NOMO-1 treated with DMSO at 0.1 percent for 48 hours (cell line): Measurements from ENCODE around the gene MAP3K10.
A peak's percentile ranks its signal among the peaks of the same experiment; 100 is the strongest.
"Not testable (repeated sequence)": the region's sequence is repeated elsewhere in the genome, so short reads cannot be mapped to it uniquely, and the experiment has no call there.

Source experiments
- DNase-seq: peaks from one replicate; lab custom pipeline; 2025; ENCODE audit not compliant: unreplicated experiment; lab: John Stamatoyannopoulos, UW

MAP3K10 gene

GRCh38 chr19:40190891-40191835 lies at the start of gene MAP3K10:
Gene MAP3K10, plus strand, starts transcription at chr19:40191426. Its CDS starts 606 bp downstream, at chr19:40192032.
- DNase-seq, result peak; percentile 40

- no peak for DNase-seq
Measured at GRCh38 chr19:40141551-40141950, 49.7 kb upstream of the MAP3K10 start.

- peak; percentile 92 for DNase-seq
Measured at GRCh38 chr19:40143612-40144011, 47.6 kb upstream of the MAP3K10 start.

- DNase-seq, result peak; percentile 31
Measured at GRCh38 chr19:40144151-40144550, 47.1 kb upstream of the MAP3K10 start.

- DNase-seq, result no peak
Measured at GRCh38 chr19:40144947-40145748, 46.1 kb upstream of the MAP3K10 start.

- DNase-seq, result not testable (repeated sequence)
Measured at GRCh38 chr19:40145749-40146029, 45.5 kb upstream of the MAP3K10 start.

- DNase-seq, result no peak
Measured at GRCh38 chr19:40147338-40147692, 43.9 kb upstream of the MAP3K10 start.

GRCh38 chr19:40147693-40148347 lies 43.4 kb upstream of the MAP3K10 start:
- DNase-seq, result peak; percentile 92

GRCh38 chr19:40149501-40149900 lies 41.7 kb upstream of the MAP3K10 start:
- DNase-seq, result no peak

- no peak for DNase-seq
Measured at GRCh38 chr19:40150170-40150569, 41.1 kb upstream of the MAP3K10 start.

GRCh38 chr19:40154121-40154680 lies 37.0 kb upstream of the MAP3K10 start:
- no peak for DNase-seq

GRCh38 chr19:40155749-40156265 lies 35.4 kb upstream of the MAP3K10 start:
- DNase-seq, result no peak

GRCh38 chr19:40157059-40157458 lies 34.2 kb upstream of the MAP3K10 start:
- DNase-seq, result no peak

- DNase-seq, result no peak
Measured at GRCh38 chr19:40159744-40160143, 31.5 kb upstream of the MAP3K10 start.

GRCh38 chr19:40162104-40162503 lies 29.1 kb upstream of the MAP3K10 start:
- no peak for DNase-seq

- peak; percentile 53 for DNase-seq
Measured at GRCh38 chr19:40163541-40164129, 27.6 kb upstream of the MAP3K10 start.

GRCh38 chr19:40165362-40165937 lies 25.8 kb upstream of the MAP3K10 start:
- DNase-seq, result peak; percentile 40

GRCh38 chr19:40169482-40170302 lies 21.5 kb upstream of the MAP3K10 start:
- DNase-seq, result not testable (repeated sequence)

- not testable (repeated sequence) for DNase-seq
Measured at GRCh38 chr19:40170303-40170989, 20.8 kb upstream of the MAP3K10 start.
